Mucosa of rectum (tissue), 2 donors: ENCODE results near the gene CRPPA.
A peak's percentile ranks its signal among the peaks of the same experiment; 100 is the strongest.
"Not testable (repeated sequence)": the region's sequence is repeated elsewhere in the genome, so short reads cannot be mapped to it uniquely, and the experiment has no call there.

Experiments
- H3K27ac ChIP-seq, 2 donors: one replicate each; pipeline ENCODE4 v1.7.0; 2013; ENCODE audit warnings: inconsistent platforms in 2 of 2, low read depth in 2 of 2, low read length in 2 of 2
- H3K27me3 ChIP-seq, 2 donors: one replicate each; pipeline ENCODE4 v1.7.0; 2013; ENCODE audit warnings: low read length in 2 of 2; ENCODE audit not compliant: control insufficient read depth in 2 of 2, insufficient read depth in 2 of 2
- H3K36me3 ChIP-seq, 2 donors: one replicate each; pipeline ENCODE4 v1.7.0; 2013; ENCODE audit warnings: low read length in 2 of 2; ENCODE audit not compliant: control insufficient read depth in 2 of 2, insufficient read depth in 2 of 2
- H3K4me1 ChIP-seq, 2 donors: one replicate each; pipeline ENCODE4 v1.7.0; 2013; ENCODE audit warnings: low read length in 2 of 2, mild to moderate bottlenecking in 1 of 2; ENCODE audit not compliant: control insufficient read depth in 2 of 2, insufficient read depth in 2 of 2
- H3K4me3 ChIP-seq, 2 donors: one replicate each; pipeline ENCODE4 v1.7.0; 2013; ENCODE audit warnings: low read length in 2 of 2
- H3K9ac ChIP-seq, 2 donors: one replicate each; pipeline ENCODE4 v1.7.0; 2013; ENCODE audit warnings: low read length in 2 of 2, low read depth in 1 of 2, mild to moderate bottlenecking in 1 of 2
- H3K9me3 ChIP-seq, 2 donors: one replicate each; pipeline ENCODE4 v1.7.0; 2013; ENCODE audit warnings: low read length in 2 of 2; ENCODE audit not compliant: control insufficient read depth in 2 of 2
- donor health status: healthy.
- donor health status: Normal muscosa, but diverticular disease.

CRPPA gene

GRCh38 chr7:16421333-16422102, at the start of gene CRPPA:
Gene CRPPA, minus strand, starts transcription at chr7:16421538. Its CDS starts 216 bp downstream, at chr7:16421322.
- Histone ChIP-seq H3K36me3 (no peaks in the 10 kb centered on the region), H3K4me1 (peaks cover 14 to 16% of the 10 kb centered on the region in 2 donors), H3K27me3 (no peaks in the 10 kb centered on the region), H3K4me3 (peak within 1 kb of the TSS; percentile 66 to 83), H3K9ac (peak within 1 kb of the TSS; percentile 85 to 86), H3K27ac (peak within 1 kb of the TSS; percentile 93 to 95), H3K9me3 (no peaks in the 10 kb centered on the region)

GRCh38 chr7:16465469-16466361, 44.4 kb upstream of the CRPPA start, which contains the start of gene SOSTDC1:
Gene SOSTDC1, minus strand, starts transcription at chr7:16465738. Its CDS starts 70 bp downstream, at chr7:16465668.
- Histone ChIP-seq H3K27ac (peak within 1 kb of the TSS; percentile 57 to 73), H3K27me3 (no peaks in the 10 kb centered on the region), H3K4me1 (no peaks in the 10 kb centered on the region), H3K9ac (peak within 1 kb of the TSS in 1 of 2 donors; percentile 38), H3K4me3 (peak within 1 kb of the TSS; percentile 54 to 62), H3K36me3 (no peaks in the 10 kb centered on the region), H3K9me3 (no peaks in the 10 kb centered on the region)

GRCh38 chr7:16463949-16464715, 42.8 kb upstream of the CRPPA start:
- no peak overlapping the region for H3K9ac ChIP-seq
- no peaks in the 10 kb centered on the region for H3K9me3 ChIP-seq
- no peaks in the 10 kb centered on the region for H3K36me3 ChIP-seq
- no peaks in the 10 kb centered on the region for H3K27me3 ChIP-seq
- peak overlapping the region; percentile 38 to 62 for H3K4me3 ChIP-seq
- no peaks in the 10 kb centered on the region for H3K4me1 ChIP-seq
- H3K27ac ChIP-seq: no peak overlapping the region

GRCh38 chr7:16463520-16463919, 42.2 kb upstream of the CRPPA start:
- no peaks in the 10 kb centered on the region for H3K9me3 ChIP-seq
- H3K27ac ChIP-seq: no peak overlapping the region
- H3K36me3 ChIP-seq: no peaks in the 10 kb centered on the region
- H3K4me3 ChIP-seq: peak overlapping the region in 1 of 2 donors; percentile 62
- no peaks in the 10 kb centered on the region for H3K4me1 ChIP-seq
- no peak overlapping the region for H3K9ac ChIP-seq
- H3K27me3 ChIP-seq: no peaks in the 10 kb centered on the region

GRCh38 chr7:16462431-16462889, 41.1 kb upstream of the CRPPA start:
- Histone ChIP-seq H3K4me3 (no peak overlapping the region), H3K9me3 (no peaks in the 10 kb centered on the region), H3K9ac (no peak overlapping the region), H3K27ac (no peak overlapping the region), H3K4me1 (no peaks in the 10 kb centered on the region), H3K36me3 (no peaks in the 10 kb centered on the region), H3K27me3 (no peaks in the 10 kb centered on the region)

- H3K27ac ChIP-seq: no peak overlapping the region
- H3K4me3 ChIP-seq: no peak overlapping the region
- no peaks in the 10 kb centered on the region for H3K36me3 ChIP-seq
- no peaks in the 10 kb centered on the region for H3K9me3 ChIP-seq
- H3K9ac ChIP-seq: no peak overlapping the region
- no peaks in the 10 kb centered on the region for H3K4me1 ChIP-seq
- no peaks in the 10 kb centered on the region for H3K27me3 ChIP-seq
Observed at GRCh38 chr7:16460789-16461493, 39.6 kb upstream of the CRPPA start.

- H3K27ac ChIP-seq, H3K4me3 ChIP-seq: not testable (repeated sequence)
Observed at GRCh38 chr7:16456303-16456702, 35.0 kb upstream of the CRPPA start.

GRCh38 chr7:16455591-16455990, 34.3 kb upstream of the CRPPA start:
- H3K4me3 ChIP-seq: no peak overlapping the region
- H3K9ac ChIP-seq: no peak overlapping the region
- no peak overlapping the region for H3K27ac ChIP-seq
- no peaks in the 10 kb centered on the region for H3K27me3 ChIP-seq
- H3K36me3 ChIP-seq: no peaks in the 10 kb centered on the region
- no peaks in the 10 kb centered on the region for H3K4me1 ChIP-seq
- no peaks in the 10 kb centered on the region for H3K9me3 ChIP-seq

More at GRCh38 chr7:16456303-16456702, 35.0 kb upstream of the CRPPA start:
- not testable (repeated sequence) for H3K9me3 ChIP-seq, H3K36me3 ChIP-seq, H3K9ac ChIP-seq, H3K27me3 ChIP-seq, H3K4me1 ChIP-seq

GRCh38 chr7:16450366-16450765, 29.0 kb upstream of the CRPPA start:
- Histone ChIP-seq H3K36me3 (no peaks in the 10 kb centered on the region), H3K27me3 (no peaks in the 10 kb centered on the region), H3K4me1 (no peaks in the 10 kb centered on the region), H3K9me3 (no peaks in the 10 kb centered on the region), H3K4me3 (no peak overlapping the region), H3K9ac (no peak overlapping the region), H3K27ac (no peak overlapping the region)
